Kidney tubule cell (primary cell): Measurements from ENCODE around the gene MESP1.
"Not testable (repeated sequence)": the region's sequence is repeated elsewhere in the genome, so short reads cannot be mapped to it uniquely, and the experiment has no call there.

Experiments used
- DNase-seq: peaks from one replicate; pipeline ENCODE4 v3.0.0-alpha.2; 2018; ENCODE audit warnings: low spot score

The MESP1 gene

DNA sequence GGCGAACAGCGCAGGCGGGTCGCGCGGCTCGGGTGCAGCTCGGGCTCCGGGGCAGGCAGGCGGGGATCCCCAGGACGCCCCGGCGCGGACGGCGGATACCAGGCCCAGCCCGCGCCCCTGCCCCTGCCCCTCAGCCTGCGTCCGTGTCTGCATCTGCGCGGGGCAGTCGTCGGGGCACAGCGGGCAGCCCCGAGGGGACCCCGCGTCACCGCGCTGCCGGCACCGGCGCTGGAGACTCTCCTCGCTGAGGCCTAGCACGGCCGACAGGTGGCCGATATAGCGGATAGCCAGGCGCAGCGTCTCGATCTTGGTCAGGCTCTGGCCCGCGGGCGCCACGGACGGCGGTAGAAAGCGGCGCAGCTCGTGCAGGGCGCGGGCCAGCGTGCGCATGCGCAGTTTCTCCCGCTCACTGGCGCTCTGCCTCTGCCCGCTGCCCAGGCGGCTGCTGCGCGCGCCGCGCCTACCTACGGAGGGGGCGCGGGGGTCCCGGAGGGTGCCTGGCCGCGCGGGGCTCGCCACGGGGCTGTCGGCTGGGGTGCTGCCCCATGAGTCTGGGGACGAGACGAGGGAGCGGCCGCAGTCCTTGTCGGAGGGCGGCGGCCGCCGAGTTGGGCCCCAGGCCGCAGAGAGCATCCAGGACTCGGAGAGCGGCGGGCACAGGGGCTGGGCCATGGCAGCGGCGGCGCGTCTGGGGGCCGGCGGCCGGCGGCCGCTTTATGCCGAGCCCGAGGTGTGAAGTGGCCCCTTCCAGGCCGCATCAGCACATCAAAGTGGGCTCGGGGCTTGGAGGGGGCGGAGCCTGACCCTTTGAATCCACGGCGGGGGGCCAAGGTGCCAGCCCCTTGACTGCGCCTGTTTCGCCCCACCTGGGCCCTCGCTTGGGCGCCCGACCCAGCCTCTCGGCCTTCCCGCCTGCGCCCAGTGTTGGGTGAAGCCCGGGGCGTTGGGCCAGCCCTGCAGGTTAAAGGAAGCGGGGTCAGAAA lies at the start of gene MESP1:
Gene MESP1 (minus strand): TSS at position 690 of the 983 bp plus-strand sequence. CDS start 18 bp downstream, at position 672.
- DNase-seq: peak; percentile 94

DNA sequence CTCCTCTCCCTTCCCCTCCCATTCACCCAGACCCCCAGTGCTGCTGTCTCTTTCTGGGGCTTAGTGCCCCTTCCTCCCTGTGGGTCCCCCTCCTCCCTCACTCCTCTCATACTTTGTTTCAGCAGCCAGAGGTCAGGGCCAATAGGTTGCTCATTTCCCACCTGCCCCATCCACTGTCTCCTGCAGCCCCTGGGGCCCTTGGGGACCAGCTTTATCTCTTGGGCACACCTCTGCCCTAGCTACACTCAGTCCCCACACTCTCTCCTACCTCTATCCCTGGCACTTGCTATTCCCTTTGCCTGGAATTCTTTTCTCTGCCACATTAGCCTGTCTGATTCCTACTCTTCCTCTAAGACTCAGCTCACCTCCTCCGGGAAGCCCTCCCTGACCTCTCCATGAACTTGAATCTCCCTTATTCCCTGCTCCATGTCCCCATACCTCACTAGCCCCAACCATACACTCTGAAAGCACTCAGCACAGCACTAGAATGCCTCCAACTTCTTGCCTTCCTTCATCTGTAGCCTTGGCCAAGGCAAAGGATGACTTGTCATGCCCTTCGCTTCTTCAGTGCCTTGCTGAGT lies 49.0 kb upstream of the MESP1 start:
- DNase-seq: no peak

DNA sequence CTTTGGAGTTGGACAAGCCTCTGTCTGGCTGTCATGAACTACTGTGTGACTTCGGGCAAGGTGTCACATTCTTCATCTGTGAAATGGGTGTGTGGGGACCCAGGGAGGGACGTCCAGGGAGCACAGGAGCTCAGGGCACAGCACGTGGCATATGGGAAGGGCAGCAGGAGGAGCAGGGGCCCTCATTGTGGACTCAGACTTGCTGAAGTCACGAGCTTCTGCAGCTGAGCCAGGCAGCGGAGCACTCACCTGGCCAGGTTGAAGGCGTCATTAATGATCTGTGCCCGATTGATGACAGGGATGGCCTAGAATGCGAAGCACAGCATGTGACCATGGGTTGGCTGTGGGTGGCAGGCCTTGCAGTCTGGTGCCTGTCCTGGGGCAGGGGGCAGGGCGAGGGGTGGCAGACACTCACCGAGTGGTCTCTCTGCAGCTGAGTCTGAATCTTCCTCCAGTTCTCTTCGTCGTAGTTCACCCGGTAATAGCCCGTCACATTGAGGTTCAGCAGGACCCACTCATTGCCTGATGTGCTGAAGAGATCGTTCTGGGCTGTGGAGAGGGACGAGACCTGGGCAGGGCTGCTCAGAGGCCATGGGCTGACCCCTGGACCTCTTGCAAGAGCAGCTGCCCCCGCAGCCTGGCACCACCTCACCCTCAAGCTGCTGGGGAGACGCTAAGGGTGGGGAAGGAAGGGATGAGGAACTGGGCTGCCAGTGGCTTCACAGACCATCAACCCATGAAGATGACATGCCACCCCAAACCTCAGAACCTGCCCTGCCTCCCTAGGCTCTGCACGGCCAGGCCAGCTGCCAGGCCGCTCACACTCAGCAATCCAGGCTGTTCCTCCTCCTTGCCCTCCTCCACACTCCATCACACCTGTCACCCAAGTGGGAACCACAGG lies 48.2 kb upstream of the MESP1 start:
- DNase-seq: no peak

DNA sequence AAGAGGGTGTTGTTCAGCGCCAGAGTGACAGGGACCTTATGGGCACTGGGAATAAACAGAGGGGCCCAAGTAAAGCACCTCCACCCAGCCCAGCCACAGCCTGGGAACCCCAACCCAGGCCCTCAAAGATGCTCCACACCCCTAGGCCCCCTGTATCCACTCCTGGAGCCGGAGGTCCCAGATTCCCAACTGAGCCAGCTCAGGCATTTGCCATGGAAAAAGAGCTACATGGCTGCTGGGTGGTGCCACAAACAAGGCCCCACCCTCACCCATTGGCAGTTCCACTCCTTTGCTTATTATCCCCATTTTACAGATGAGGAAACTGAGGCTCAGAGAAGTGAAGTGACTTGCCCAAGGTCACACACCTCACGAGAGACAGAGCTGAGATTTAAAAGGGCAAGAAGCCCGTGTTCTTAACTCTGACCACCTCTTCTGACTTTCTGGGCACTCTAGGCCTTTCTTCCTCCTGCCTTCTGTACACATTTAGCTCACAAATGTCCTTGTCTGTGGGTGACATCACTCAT lies 46.7 kb upstream of the MESP1 start:
- no peak for DNase-seq

DNA sequence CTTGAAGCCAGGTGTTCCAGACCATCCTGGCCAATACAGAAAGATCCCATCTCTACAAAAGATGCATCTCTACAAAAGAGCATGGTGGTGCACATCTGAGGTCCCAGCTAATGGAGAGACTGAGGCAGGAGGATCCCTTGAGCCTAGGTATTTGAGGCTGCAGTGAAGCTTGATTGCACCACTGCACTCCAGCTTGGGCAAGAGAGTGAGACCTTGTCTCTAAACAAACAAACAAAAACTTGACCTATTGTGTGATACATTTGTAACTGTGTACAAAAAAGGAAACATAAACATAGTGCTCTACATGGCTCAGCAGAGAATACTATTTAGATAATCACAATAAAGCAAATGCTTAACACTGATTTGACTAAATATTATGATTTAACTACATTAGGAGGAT lies 44.9 kb upstream of the MESP1 start:
- DNase-seq: no peak

DNA sequence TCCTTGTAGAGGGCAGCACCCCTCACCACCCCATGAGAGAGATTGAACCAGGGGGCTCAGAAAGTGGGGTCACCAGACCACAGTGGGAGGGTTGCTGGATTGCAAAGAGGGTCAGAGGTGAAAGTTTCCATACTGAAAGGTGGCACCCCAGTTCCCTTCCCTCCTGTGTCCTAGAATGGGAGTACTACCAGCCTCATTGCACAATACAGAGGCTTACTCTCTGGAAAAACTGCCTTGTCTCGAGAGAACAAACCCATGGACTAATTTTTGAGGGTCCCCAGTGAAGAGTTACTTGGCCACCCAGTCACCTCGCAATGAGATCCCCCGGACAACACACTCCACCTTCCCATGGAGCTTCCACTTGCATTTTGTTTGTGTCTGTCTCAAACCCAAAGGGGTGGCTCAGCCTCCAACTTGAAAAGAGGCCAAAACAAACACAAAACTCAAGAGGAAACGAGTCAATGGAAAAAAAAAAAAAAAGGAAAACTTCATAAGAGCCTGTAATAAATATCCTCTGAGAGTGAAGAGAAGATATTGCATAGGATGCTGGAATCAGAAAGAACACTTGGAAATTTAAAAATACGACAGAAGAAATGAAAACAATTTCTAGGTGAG lies 43.7 kb upstream of the MESP1 start:
- DNase-seq: no peak

DNA sequence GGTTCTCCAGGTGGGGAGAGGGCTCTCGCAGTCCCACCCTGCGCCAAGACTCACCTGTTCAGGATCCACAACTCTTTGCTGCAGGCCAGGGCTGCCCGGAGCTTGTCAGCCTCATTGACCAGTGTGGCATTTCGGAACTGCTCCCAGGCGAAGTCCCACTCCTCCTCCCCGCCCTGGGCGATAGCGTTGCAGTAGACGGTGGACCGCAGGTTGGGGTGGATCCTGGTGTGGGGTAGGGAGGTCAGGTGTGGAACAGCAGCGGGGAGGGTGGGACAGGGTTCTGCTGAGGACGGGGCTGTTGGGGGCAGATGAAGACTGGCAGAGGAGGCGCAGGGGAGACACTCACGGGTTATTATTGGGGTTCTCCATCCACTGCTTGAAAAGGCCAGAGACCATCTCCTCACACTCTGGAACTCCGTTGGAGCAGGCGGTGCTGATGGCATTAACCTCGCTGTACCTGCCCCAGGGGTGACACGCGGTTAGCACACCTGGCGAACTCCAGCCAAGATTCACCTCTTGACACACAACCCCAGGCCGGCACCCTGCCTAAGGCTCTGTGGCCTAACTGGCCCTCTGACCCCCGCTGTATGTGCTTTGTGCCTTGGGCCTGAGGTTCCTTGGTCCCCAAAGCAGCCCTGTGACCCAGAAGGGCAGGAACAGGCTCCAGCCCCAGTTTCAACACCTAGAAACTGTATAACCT lies 41.2 kb upstream of the MESP1 start:
- no peak for DNase-seq

DNA sequence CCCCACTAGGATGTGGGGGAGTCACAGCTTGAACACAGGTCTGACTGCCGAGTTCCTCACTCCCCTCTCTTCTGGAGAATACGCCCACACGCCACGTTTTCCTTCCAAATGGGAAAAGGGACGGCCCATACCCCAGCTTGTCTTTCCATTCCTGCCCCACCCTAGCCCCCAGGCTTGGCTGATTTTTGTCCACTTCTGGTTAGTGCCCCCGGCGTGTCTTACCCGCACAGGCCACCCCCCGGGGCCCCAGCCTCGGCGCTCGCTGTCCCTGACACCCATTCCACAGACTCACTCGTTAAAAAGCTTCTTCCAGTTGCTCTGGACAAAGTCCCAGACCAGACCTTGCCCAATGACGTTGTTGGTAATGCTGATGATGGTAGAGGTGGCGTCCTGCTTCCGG lies 39.6 kb upstream of the MESP1 start:
- DNase-seq: no peak

GRCh38 chr15:89790206-89790605 lies 39.2 kb upstream of the MESP1 start:
- no peak for DNase-seq

- DNase-seq: not testable (repeated sequence)
These were observed 37.5 kb upstream of the MESP1 start for GRCh38 chr15:89788585-89788984.

GRCh38 chr15:89787944-89788343 lies 36.9 kb upstream of the MESP1 start:
- no peak for DNase-seq

DNA sequence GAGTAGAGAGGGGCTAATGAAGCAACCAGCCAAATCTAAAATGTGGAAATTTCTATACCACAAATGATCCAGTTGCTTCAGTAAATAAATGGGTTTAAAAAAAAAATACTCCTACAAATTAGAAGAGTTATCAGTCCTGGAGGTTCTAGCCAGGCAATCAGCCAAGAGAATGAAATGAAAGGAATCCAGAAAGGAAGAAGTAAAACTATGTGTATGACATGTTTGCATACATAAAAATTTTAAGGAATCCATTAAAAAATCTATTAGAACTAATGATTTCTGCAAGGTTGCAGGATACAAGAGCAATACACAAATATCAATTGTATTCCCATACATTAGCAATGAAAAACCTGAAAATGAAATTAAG lies 34.7 kb upstream of the MESP1 start:
- DNase-seq: no peak

GRCh38 chr15:89785064-89785773 lies 34.2 kb upstream of the MESP1 start:
- DNase-seq: no peak

DNA sequence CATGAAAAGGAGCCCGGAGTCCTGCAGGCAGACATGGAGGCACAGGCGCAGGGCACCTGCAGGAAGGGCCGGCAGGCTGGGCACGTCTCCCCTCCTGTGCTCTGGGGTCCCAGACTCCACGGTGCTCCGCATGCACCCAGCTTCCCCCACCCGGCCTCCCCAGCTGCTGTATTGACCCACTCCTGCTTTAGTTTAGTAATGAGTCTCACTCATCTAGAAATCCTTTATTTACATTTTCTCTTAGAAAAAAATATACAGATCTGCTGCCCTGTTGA lies 33.6 kb upstream of the MESP1 start:
- no peak for DNase-seq

GRCh38 chr15:89783861-89784685 lies 33.0 kb upstream of the MESP1 start:
- no peak for DNase-seq

DNA sequence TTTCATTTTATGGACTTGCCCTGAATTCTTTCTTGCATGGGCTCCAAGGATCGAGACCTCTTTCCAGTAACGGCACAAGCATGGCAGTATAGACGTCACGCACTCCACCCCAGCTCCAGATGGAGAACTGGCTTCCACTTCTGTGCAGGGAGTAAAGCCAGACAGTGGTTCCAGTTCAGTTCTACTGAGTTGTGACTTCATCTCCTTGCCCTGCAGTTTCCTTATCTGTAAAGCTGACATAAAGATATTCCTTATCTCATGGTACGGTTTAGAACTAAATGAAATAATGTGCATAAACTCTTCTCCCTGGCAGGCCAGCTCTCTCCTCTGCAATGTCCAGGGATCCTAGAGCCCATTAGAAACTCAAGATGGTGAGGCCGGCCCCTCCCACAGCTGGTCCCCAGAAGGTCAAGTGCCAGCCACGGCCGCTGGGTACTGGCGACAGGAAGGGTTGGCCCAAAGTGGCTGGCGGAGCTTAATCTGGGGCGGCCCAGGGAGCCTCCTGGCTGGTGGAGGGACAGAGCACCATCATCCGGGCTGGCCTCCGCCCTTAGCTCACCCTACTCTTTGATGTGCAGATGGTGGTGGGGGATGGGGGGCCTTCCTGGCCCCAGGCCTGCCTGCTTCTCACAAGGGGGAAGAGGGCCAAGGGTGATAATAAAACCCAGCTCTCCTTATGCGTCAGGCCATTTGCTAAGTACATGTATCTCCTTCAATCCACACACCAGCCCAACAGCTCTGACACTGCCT lies 32.2 kb upstream of the MESP1 start:
- DNase-seq: no peak

GRCh38 chr15:89782619-89782950 lies 31.5 kb upstream of the MESP1 start:
- DNase-seq: not testable (repeated sequence)

- DNase-seq: peak; percentile 90
These were observed 31.0 kb upstream of the MESP1 start for GRCh38 chr15:89781891-89782618.

DNA sequence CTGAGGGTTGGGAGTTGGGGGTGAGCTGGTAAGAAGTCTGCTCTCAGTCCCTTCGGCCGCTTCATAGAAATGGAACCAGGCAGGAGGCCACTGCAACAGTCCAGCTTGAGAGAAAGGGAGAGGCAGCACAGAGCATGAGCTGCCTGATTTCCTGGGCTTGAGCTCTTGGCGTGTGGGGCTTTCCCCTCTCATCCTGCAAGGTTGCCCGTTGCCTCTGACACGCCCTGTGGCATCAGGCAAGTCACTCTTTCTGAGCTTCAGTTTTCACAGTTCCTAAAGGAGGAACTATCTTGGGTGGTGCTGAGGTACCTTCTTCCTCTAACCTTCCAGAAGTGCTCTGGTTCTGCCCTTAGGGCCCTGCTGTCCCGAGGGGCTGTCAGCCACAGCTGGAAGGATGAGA lies 30.0 kb upstream of the MESP1 start:
- peak; percentile 64 for DNase-seq
